PFSK-1 (cell line): ENCODE results near the gene ANKMY1.

ENCODE experiments used
- FOXP2 ChIP-seq: optimal IDR thresholded peaks from 2 replicates; pipeline ENCODE3; 2011; ENCODE audit warnings: borderline replicate concordance, control low read depth, inconsistent platforms; ENCODE audit not compliant: insufficient read depth; ENCODE audit errors: extremely low read length, extremely low read depth
- POLR2AphosphoS5 ChIP-seq: IDR thresholded peaks from 2 replicates; pipeline ENCODE4 v1.6.1; 2012; ENCODE audit warnings: low read depth, mild to moderate bottlenecking, control low read depth, low read length, moderate library complexity
- SIN3A ChIP-seq: IDR thresholded peaks from 2 replicates; pipeline ENCODE4 v1.6.1; 2012; ENCODE audit warnings: mild to moderate bottlenecking, low read length, moderate library complexity, borderline replicate concordance; ENCODE audit not compliant: insufficient read depth
- TAF1 ChIP-seq: IDR thresholded peaks from 2 replicates; pipeline ENCODE4 v1.6.1; 2012; ENCODE audit warnings: low read length, control low read depth, borderline replicate concordance; ENCODE audit not compliant: insufficient read depth
- TF ChIP-seq, protein P1 (sequence below), 2 experiments: IDR thresholded peaks; 2 replicates each; pipeline versions ENCODE4 v1.6.1 to v1.8.0; 2011 to 2012; ENCODE audit warnings: low read depth in 2 of 2, low read length in 2 of 2, control low read depth in 1 of 2, inconsistent platforms in 1 of 2, mild to moderate bottlenecking in 1 of 2, moderate library complexity in 1 of 2; ENCODE audit not compliant: insufficient read depth in 1 of 2

Gene ANKMY1

GRCh38 chr2:240478346-240479110 is 79.3 kb downstream of the ANKMY1 start:
- no peak for TF ChIP-seq POLR2AphosphoS5
- TF ChIP-seq, protein P1, sequence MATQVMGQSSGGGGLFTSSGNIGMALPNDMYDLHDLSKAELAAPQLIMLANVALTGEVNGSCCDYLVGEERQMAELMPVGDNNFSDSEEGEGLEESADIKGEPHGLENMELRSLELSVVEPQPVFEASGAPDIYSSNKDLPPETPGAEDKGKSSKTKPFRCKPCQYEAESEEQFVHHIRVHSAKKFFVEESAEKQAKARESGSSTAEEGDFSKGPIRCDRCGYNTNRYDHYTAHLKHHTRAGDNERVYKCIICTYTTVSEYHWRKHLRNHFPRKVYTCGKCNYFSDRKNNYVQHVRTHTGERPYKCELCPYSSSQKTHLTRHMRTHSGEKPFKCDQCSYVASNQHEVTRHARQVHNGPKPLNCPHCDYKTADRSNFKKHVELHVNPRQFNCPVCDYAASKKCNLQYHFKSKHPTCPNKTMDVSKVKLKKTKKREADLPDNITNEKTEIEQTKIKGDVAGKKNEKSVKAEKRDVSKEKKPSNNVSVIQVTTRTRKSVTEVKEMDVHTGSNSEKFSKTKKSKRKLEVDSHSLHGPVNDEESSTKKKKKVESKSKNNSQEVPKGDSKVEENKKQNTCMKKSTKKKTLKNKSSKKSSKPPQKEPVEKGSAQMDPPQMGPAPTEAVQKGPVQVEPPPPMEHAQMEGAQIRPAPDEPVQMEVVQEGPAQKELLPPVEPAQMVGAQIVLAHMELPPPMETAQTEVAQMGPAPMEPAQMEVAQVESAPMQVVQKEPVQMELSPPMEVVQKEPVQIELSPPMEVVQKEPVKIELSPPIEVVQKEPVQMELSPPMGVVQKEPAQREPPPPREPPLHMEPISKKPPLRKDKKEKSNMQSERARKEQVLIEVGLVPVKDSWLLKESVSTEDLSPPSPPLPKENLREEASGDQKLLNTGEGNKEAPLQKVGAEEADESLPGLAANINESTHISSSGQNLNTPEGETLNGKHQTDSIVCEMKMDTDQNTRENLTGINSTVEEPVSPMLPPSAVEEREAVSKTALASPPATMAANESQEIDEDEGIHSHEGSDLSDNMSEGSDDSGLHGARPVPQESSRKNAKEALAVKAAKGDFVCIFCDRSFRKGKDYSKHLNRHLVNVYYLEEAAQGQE (IDR thresholded peaks at IDR 0.05; ENCODE audit: insufficient read depth in 1 of 2, low read depth in 2 of 2, low read length in 2 of 2), result no peak
- no peak for TF ChIP-seq SIN3A
- no peak for TF ChIP-seq FOXP2
- TF ChIP-seq TAF1, result no peak

- TF ChIP-seq SIN3A, result no peak
Observed at GRCh38 chr2:240477916-240478315, 79.9 kb downstream of the ANKMY1 start.

DNA sequence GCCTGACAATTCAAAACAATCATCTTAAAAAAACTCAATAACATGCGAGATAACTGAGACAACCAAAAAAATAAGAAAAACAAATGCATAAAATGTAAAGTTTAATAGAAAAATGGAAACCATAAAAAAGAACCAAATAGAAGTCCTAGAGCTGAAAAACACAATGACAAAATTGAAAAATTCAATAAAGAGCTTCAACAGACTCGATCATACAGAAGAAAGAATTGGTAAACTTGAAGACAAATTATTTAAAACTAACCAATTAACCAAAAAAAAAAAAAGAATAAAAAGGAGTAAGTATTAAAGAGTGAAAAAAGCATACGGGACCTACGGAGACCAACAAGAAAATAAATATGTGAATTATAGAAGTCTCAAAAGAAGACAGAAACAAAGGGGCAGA is 84.6 kb downstream of the ANKMY1 start:
- TF ChIP-seq TAF1 (no peak), FOXP2 (no peak)
- TF ChIP-seq, protein P1 (IDR thresholded peaks at IDR 0.05; ENCODE audit: insufficient read depth in 1 of 2, low read depth in 2 of 2, low read length in 2 of 2), result no peak

DNA sequence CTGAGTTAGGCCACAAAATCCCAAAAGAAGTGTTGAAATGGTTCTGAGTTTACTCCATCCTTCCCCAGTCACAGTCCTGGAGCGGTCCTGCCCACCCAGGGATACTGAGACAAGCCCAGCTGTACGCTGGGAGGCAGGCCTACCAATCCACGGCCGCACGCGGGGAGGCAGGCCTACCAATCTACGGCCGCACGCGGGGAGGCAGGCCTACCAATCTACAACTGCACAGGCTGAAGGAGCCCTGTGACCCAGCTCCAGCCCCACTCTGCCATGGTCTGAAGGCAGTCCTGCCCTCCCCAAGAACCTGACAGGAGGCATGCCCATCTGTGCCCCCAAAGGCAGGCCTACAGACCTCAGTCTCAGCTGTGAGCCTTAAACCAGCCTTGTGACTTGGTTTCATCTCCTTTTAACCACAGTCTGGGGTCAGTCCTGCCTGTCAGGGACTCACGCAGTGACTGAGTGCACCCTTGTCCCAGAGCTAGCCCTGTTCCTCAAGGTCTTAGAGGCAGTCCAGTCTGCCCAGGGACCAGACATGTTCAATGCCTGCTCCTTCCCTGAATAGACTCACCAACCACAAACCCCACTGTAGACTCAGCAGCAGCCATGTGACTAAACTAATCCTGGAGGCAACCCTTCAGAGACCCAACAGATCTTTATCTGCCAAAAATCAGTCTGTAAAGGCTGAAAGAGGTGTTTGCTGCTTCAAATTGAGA is 85.6 kb downstream of the ANKMY1 start:
- no peak for TF ChIP-seq TAF1
- no peak for TF ChIP-seq SIN3A
- TF ChIP-seq FOXP2, result no peak
- TF ChIP-seq, protein P1 (IDR thresholded peaks at IDR 0.05; ENCODE audit: insufficient read depth in 1 of 2, low read depth in 2 of 2, low read length in 2 of 2), result no peak
- TF ChIP-seq POLR2AphosphoS5, result no peak

DNA sequence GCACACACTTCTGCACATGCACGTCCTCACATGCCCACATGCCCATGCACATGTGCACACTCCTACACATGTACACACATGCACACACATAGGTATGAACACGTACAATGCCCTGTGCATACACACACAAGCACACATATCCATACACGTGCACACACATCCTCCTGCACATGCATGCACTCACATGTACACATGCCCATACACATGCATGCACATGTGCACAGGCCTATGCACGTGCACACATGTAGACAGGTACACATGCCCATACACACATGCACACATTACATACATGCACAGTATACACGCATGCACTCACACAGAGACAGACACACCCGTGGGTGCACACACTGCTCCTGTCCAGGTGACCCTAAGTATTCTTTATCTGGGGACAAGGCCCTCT is 88.0 kb downstream of the ANKMY1 start:
- TF ChIP-seq TAF1, result no peak

- TF ChIP-seq FOXP2, result no peak
- no peak for TF ChIP-seq POLR2AphosphoS5
- TF ChIP-seq SIN3A, result no peak
- TF ChIP-seq, protein P1 (IDR thresholded peaks at IDR 0.05; ENCODE audit: insufficient read depth in 1 of 2, low read depth in 2 of 2, low read length in 2 of 2), result no peak
- TF ChIP-seq TAF1, result no peak
Observed at GRCh38 chr2:240469239-240469636, 88.5 kb downstream of the ANKMY1 start.
